Measurements from ENCODE around the gene CIB4. TPM values are rescaled to one million over a fixed set of nuclear protein-coding genes. Genes with fewer than 3 reads are reported as not detected.
A peak's percentile ranks its signal among the peaks of the same experiment; 100 is the strongest.

The CIB4 gene
- total RNA-seq, 1 donor from 2014 or later = not detected

GRCh38 chr2:26581991-26582842 lies 58.9 kb downstream of the CIB4 start:
- TF ChIP-seq, protein P1, sequence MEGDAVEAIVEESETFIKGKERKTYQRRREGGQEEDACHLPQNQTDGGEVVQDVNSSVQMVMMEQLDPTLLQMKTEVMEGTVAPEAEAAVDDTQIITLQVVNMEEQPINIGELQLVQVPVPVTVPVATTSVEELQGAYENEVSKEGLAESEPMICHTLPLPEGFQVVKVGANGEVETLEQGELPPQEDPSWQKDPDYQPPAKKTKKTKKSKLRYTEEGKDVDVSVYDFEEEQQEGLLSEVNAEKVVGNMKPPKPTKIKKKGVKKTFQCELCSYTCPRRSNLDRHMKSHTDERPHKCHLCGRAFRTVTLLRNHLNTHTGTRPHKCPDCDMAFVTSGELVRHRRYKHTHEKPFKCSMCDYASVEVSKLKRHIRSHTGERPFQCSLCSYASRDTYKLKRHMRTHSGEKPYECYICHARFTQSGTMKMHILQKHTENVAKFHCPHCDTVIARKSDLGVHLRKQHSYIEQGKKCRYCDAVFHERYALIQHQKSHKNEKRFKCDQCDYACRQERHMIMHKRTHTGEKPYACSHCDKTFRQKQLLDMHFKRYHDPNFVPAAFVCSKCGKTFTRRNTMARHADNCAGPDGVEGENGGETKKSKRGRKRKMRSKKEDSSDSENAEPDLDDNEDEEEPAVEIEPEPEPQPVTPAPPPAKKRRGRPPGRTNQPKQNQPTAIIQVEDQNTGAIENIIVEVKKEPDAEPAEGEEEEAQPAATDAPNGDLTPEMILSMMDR (conservative IDR thresholded peaks at IDR 0.05) = no peak
- Mint-ChIP-seq H3K4me1 (peaks cover 4% of the 10 kb centered on the region), H3K36me3 (ENCODE audit: low read depth) (no peaks in the 10 kb centered on the region), H3K4me3 (no peak overlapping the region), H3K27ac (ENCODE audit: unreplicated experiment) (peak overlapping the region; percentile 58), H3K9me3 (no peaks in the 10 kb centered on the region), H3K27me3 (ENCODE audit: low read depth) (peaks cover 33% of the 10 kb centered on the region)
- DNase-seq (ENCODE audit: low read depth, low spot score) = no peak

- Mint-ChIP-seq H3K9me3 (no peaks in the 10 kb centered on the region), H3K4me1 (peaks cover 4% of the 10 kb centered on the region), H3K27me3 (ENCODE audit: low read depth) (peaks cover 28% of the 10 kb centered on the region), H3K36me3 (ENCODE audit: low read depth) (no peaks in the 10 kb centered on the region), H3K4me3 (no peak overlapping the region), H3K27ac (ENCODE audit: unreplicated experiment) (peak overlapping the region; percentile 58)
- no peak for DNase-seq (ENCODE audit: low read depth, low spot score)
- TF ChIP-seq, protein P1 (conservative IDR thresholded peaks at IDR 0.05) = no peak
These were observed 59.7 kb downstream of the CIB4 start for GRCh38 chr2:26581266-26581990.

DNA sequence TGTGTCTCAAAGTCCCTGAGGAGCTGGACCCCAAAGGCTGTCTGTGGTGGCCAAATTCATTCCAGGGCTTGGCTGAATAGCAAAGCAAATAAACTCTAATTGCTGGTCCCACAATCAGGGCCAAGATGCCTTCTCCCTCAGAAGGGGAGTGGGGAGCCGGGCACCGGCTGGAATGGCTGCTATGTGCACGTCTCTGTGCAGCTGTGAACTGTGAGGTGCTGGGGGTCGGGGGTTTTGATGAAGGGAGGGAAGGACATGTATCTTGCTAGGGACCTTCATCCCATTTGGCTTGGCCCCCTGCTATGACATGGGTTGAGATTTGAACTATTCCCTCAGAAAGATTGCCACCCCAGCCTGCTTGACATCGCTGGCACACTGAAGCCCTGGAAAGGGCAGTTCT lies 60.4 kb downstream of the CIB4 start:
- Mint-ChIP-seq H3K36me3 (ENCODE audit: low read depth) (no peaks in the 10 kb centered on the region), H3K27me3 (ENCODE audit: low read depth) (peaks cover 21% of the 10 kb centered on the region), H3K4me1 (peaks cover 4% of the 10 kb centered on the region), H3K9me3 (no peaks in the 10 kb centered on the region), H3K27ac (ENCODE audit: unreplicated experiment) (no peak overlapping the region), H3K4me3 (no peak overlapping the region)
- DNase-seq (ENCODE audit: low read depth, low spot score) = no peak
- TF ChIP-seq, protein P1 (conservative IDR thresholded peaks at IDR 0.05) = no peak

DNA sequence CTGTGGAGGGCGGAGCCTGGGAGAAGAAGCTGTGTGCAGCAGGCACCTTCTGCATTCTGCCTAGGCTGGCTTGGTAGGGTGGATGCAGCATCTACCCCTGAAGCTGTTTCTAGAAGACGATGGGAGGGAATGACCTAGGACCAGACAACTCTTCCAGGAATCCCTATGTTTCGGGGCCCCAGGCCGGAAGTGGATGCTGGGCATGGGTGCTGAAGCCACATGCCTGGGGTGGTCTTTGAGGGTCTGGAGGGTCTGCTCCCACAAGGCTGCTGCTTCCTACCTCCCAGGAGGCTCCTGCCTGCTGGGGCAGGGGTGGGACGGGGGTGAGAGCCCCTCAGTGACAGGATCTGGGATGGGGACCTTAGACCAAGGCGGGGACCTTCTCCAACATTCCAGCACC lies 61.0 kb downstream of the CIB4 start:
- DNase-seq (ENCODE audit: low read depth, low spot score) = no peak
- Mint-ChIP-seq H3K36me3 (ENCODE audit: low read depth) (no peaks in the 10 kb centered on the region), H3K27me3 (ENCODE audit: low read depth) (peaks cover 18% of the 10 kb centered on the region), H3K27ac (ENCODE audit: unreplicated experiment) (no peak overlapping the region), H3K4me1 (peaks cover 4% of the 10 kb centered on the region), H3K4me3 (no peak overlapping the region), H3K9me3 (no peaks in the 10 kb centered on the region)
- TF ChIP-seq, protein P1 (conservative IDR thresholded peaks at IDR 0.05) = no peak

GRCh38 chr2:26579723-26580040 lies 61.5 kb downstream of the CIB4 start:
- Mint-ChIP-seq H3K4me3 (no peak overlapping the region), H3K27ac (ENCODE audit: unreplicated experiment) (no peak overlapping the region), H3K4me1 (peaks cover 4% of the 10 kb centered on the region), H3K27me3 (ENCODE audit: low read depth) (peaks cover 18% of the 10 kb centered on the region), H3K36me3 (ENCODE audit: low read depth) (no peaks in the 10 kb centered on the region), H3K9me3 (no peaks in the 10 kb centered on the region)
- DNase-seq (ENCODE audit: low read depth, low spot score) = no peak
- TF ChIP-seq, protein P1 (conservative IDR thresholded peaks at IDR 0.05) = no peak

All from neural crest cell (in vitro differentiated cells).